H1 (cell line): Measurements from ENCODE around the gene SLC9A5. TPM values are rescaled to one million over a fixed set of nuclear protein-coding genes. Genes with fewer than 3 reads are reported as not detected.

Experiments
- CTCF ChIA-PET: fragments of 300-600 bp; sonication (Branson Sonifier 250); formaldehyde crosslinking; loops from one replicate; lab custom pipeline; 2021; ENCODE audit not compliant: partially characterized antibody; lab: Charles Lee
- POLR2A ChIA-PET: fragments of 300-600 bp; sonication (Branson Sonifier 250); formaldehyde crosslinking; loops from one replicate; lab custom pipeline; 2021; ENCODE audit warnings: inconsistent platforms; ENCODE audit not compliant: partially characterized antibody; lab: Charles Lee
- DNase-seq, 2 experiments: peaks; one replicate each; pipeline versions ENCODE4 v3.0.0 to v3.0.0-alpha.2; 2010 to 2022; ENCODE audit warnings: low spot score in 2 of 2, low read depth in 1 of 2, mixed read lengths in 1 of 2
- FAIRE-seq: peaks from 2 replicates; lab custom pipeline; 2011; peaks lifted over from hg19 to GRCh38; lab: Jason Lieb, UNC
- H2AFZ ChIP-seq: 2 replicates; pipeline ENCODE4 v1.8.1; 2012; ENCODE audit warnings: low read length, inconsistent platforms
- H2AK5ac ChIP-seq: 2 replicates; pipeline ENCODE4 v1.6.1; 2013; ENCODE audit warnings: low read depth, low read length
- H2BK120ac ChIP-seq: replicated peaks from 2 replicates; pipeline ENCODE3; 2013; ENCODE audit warnings: low read depth, low read length, inconsistent platforms
- H2BK12ac ChIP-seq: 2 replicates; pipeline ENCODE4 v1.6.1; 2013; ENCODE audit warnings: low read depth, low read length
- H2BK15ac ChIP-seq: 2 replicates; pipeline ENCODE4 v1.6.1; 2013; ENCODE audit warnings: low read length
- H2BK20ac ChIP-seq: 2 replicates; pipeline ENCODE4 v1.6.1; 2013; ENCODE audit warnings: low read length
- H2BK5ac ChIP-seq: 2 replicates; pipeline ENCODE4 v1.6.1; 2013; ENCODE audit warnings: low read depth, low read length
- H3K14ac ChIP-seq: 2 replicates; pipeline ENCODE4 v1.6.1; 2013; ENCODE audit warnings: inconsistent platforms; ENCODE audit not compliant: insufficient read length
- H3K18ac ChIP-seq: 2 replicates; pipeline ENCODE4 v1.6.1; 2013; ENCODE audit warnings: low read length; ENCODE audit errors: extremely low read depth
- H3K23ac ChIP-seq: 2 replicates; pipeline ENCODE4 v1.6.1; 2013; ENCODE audit warnings: inconsistent platforms; ENCODE audit not compliant: insufficient read length
- H3K23me2 ChIP-seq: 2 replicates; pipeline ENCODE4 v1.6.1; 2013; ENCODE audit warnings: low read depth, low read length
- H3K27ac ChIP-seq: 2 replicates; pipeline ENCODE4 v1.6.1; 2011; ENCODE audit warnings: low read depth, low read length, inconsistent platforms
- H3K27me3 ChIP-seq, 4 experiments: replicated peaks in 1 of 4; 1 replicate in 1 of 4; 2 replicates in 3 of 4; pipeline versions ENCODE4 v1.6.1 to v1.8.1; 2011 to 2013; ENCODE audit warnings: low read length in 3 of 4, mild to moderate bottlenecking in 3 of 4, inconsistent platforms in 2 of 4, mixed read lengths in 2 of 4, moderate library complexity in 1 of 4; ENCODE audit not compliant: control insufficient read depth in 3 of 4, insufficient read depth in 3 of 4; ENCODE audit errors: extremely low read depth in 1 of 4
- H3K36me3 ChIP-seq, 4 experiments: 2 replicates each; pipeline versions ENCODE4 v1.6.1 to v1.8.1; 2011 to 2013; ENCODE audit warnings: mild to moderate bottlenecking in 4 of 4, low read length in 3 of 4, moderate library complexity in 2 of 4, control low read depth in 1 of 4, inconsistent platforms in 1 of 4; ENCODE audit not compliant: insufficient read depth in 4 of 4, control insufficient read depth in 2 of 4
- H3K4ac ChIP-seq: replicated peaks from 2 replicates; pipeline ENCODE3; 2013; ENCODE audit warnings: low read length, low read depth, mixed read lengths, inconsistent platforms; ENCODE audit not compliant: insufficient read length
- H3K4me1 ChIP-seq, 4 experiments: replicated peaks in 1 of 4; 1 replicate in 1 of 4; 2 replicates in 3 of 4; pipeline versions ENCODE4 v1.6.1 to v1.8.1; 2011 to 2013; ENCODE audit warnings: low read length in 3 of 4, inconsistent platforms in 2 of 4, mixed read lengths in 1 of 4; ENCODE audit not compliant: insufficient read depth in 4 of 4, control insufficient read depth in 3 of 4
- H3K4me2 ChIP-seq, 2 experiments: 2 replicates each; pipeline versions ENCODE4 v1.6.1 to v1.8.1; 2011 to 2013; ENCODE audit warnings: low read depth in 2 of 2, low read length in 2 of 2, control low read depth in 1 of 2, inconsistent platforms in 1 of 2, mild to moderate bottlenecking in 1 of 2; ENCODE audit not compliant: insufficient read depth in 1 of 2
- H3K4me3 ChIP-seq, 4 experiments: fragments of 200-600, 300-600 bp in 1 of 4; sonication (generic), shearing (Covaris generic), sonication (Bioruptor Twin) in 1 of 4; 2 replicates each; pipeline versions ENCODE4 v1.5.1 to v1.8.1; 2011 to 2016; ENCODE audit warnings: low read length in 4 of 4, low read depth in 3 of 4, control low read depth in 2 of 4, inconsistent platforms in 2 of 4, mild to moderate bottlenecking in 2 of 4, mixed read lengths in 1 of 4, moderate library complexity in 1 of 4; ENCODE audit not compliant: insufficient read depth in 2 of 4; ENCODE audit errors: extremely low read depth in 1 of 4
- H3K56ac ChIP-seq: replicated peaks from 2 replicates; pipeline ENCODE3; 2013; ENCODE audit warnings: low read depth, mild to moderate bottlenecking, mixed read lengths, low read length, inconsistent platforms; ENCODE audit not compliant: insufficient read length
- H3K79me1 ChIP-seq: 2 replicates; pipeline ENCODE4 v1.6.1; 2013; ENCODE audit warnings: low read depth, low read length, control low read depth
- H3K79me2 ChIP-seq, 2 experiments: 2 replicates each; pipeline versions ENCODE4 v1.6.1 to v1.8.1; 2012 to 2013; ENCODE audit warnings: low read length in 2 of 2, mild to moderate bottlenecking in 2 of 2, inconsistent platforms in 1 of 2; ENCODE audit not compliant: insufficient read depth in 2 of 2, control insufficient read depth in 1 of 2
- H3K9ac ChIP-seq, 4 experiments: replicated peaks in 1 of 4; 1 replicate in 1 of 4; 2 replicates in 3 of 4; pipeline versions ENCODE4 v1.6.1 to v1.8.1; 2011 to 2013; ENCODE audit warnings: low read depth in 3 of 4, low read length in 3 of 4, control low read depth in 2 of 4, mild to moderate bottlenecking in 2 of 4, moderate library complexity in 2 of 4, inconsistent platforms in 1 of 4; ENCODE audit errors: extremely low read depth in 1 of 4
- H3K9me3 ChIP-seq, 2 experiments: 2 replicates each; pipeline versions ENCODE4 v1.6.1 to v1.8.1; 2012 to 2013; ENCODE audit warnings: mild to moderate bottlenecking in 2 of 2, moderate library complexity in 2 of 2, control low read depth in 1 of 2, inconsistent platforms in 1 of 2, low read depth in 1 of 2, low read length in 1 of 2, mixed read lengths in 1 of 2; ENCODE audit not compliant: insufficient read depth in 2 of 2
- H4K20me1 ChIP-seq, 2 experiments: replicated peaks in 1 of 2; 2 replicates each; pipeline versions ENCODE3 to v1.8.1; 2011 to 2013; ENCODE audit warnings: inconsistent platforms in 2 of 2, low read length in 2 of 2, mild to moderate bottlenecking in 1 of 2; ENCODE audit not compliant: insufficient read depth in 2 of 2, control insufficient read depth in 1 of 2
- H4K5ac ChIP-seq: 2 replicates; pipeline ENCODE4 v1.6.1; 2013; ENCODE audit warnings: low read length, low read depth, mixed read lengths, inconsistent platforms; ENCODE audit not compliant: insufficient read length
- H4K8ac ChIP-seq: 2 replicates; pipeline ENCODE4 v1.8.0; 2013; ENCODE audit warnings: mild to moderate bottlenecking, moderate library complexity, low read length, inconsistent platforms; ENCODE audit not compliant: insufficient read depth; ENCODE audit errors: extremely low read depth
- H4K91ac ChIP-seq: replicated peaks from 2 replicates; pipeline ENCODE3; 2013; ENCODE audit warnings: low read length, mixed read lengths, inconsistent platforms; ENCODE audit not compliant: insufficient read length
- CBX8 ChIP-seq: fragments of 300-800, 300-1000 bp; sonication (generic); IDR thresholded peaks from 2 replicates; pipeline ENCODE4 v1.7.1; 2016; ENCODE audit warnings: low read depth, low read length, borderline replicate concordance
- EGR1 ChIP-seq: IDR thresholded peaks from 2 replicates; pipeline ENCODE4 v1.6.1; 2011; ENCODE audit warnings: low read depth, low read length, borderline replicate concordance
- KDM1A ChIP-seq: fragments of 200-600, 300-600 bp; sonication (generic); IDR thresholded peaks from 2 replicates; pipeline ENCODE4 v1.7.1; 2016; ENCODE audit warnings: mild to moderate bottlenecking, low read length, borderline replicate concordance
- RBBP5 ChIP-seq: IDR thresholded peaks from 2 replicates; pipeline ENCODE4 v1.7.1; 2012; ENCODE audit warnings: low read depth, mild to moderate bottlenecking, inconsistent platforms, low read length, moderate library complexity, borderline replicate concordance
- RFX5 ChIP-seq: IDR thresholded peaks from 2 replicates; pipeline ENCODE4 v1.6.1; 2011; ENCODE audit warnings: low read depth, low read length, improper control_type of control experiment, borderline replicate concordance
- SIN3A ChIP-seq, 2 experiments: IDR thresholded peaks in 1 of 2; conservative IDR thresholded peaks in 1 of 2; 2 replicates each; pipeline ENCODE4 v1.6.1; 2011 to 2012; ENCODE audit warnings: low read length in 2 of 2, improper control_type of control experiment in 1 of 2, low read depth in 1 of 2, mild to moderate bottlenecking in 1 of 2
- SP2 ChIP-seq: IDR thresholded peaks from 2 replicates; pipeline ENCODE4 v1.6.1; 2012; ENCODE audit warnings: mild to moderate bottlenecking, low read length, inconsistent platforms
- SP4 ChIP-seq: IDR thresholded peaks from 2 replicates; pipeline ENCODE4 v1.6.1; 2012; ENCODE audit warnings: low read length, inconsistent platforms
- SRF ChIP-seq: IDR thresholded peaks from 2 replicates; pipeline ENCODE4 v1.6.1; 2011; ENCODE audit warnings: mild to moderate bottlenecking, low read depth, low read length, moderate library complexity
- TBP ChIP-seq: IDR thresholded peaks from 2 replicates; pipeline ENCODE4 v1.6.1; 2011; ENCODE audit warnings: low read depth, low read length, improper control_type of control experiment
- TEAD4 ChIP-seq: IDR thresholded peaks from 2 replicates; pipeline ENCODE4 v1.6.1; 2012; ENCODE audit warnings: low read depth, low read length, inconsistent platforms, mixed read lengths
- ZNF274 ChIP-seq: IDR thresholded peaks from 2 replicates; pipeline ENCODE4 v1.7.0; 2012; ENCODE audit warnings: low read length, borderline replicate concordance; ENCODE audit errors: extremely low read depth
- whole genome bisulfite sequencing, 2 experiments: shearing (Covaris generic) in 1 of 2; methylation state at CpG; one replicate each; pipeline versions ENCODE4 v1.1.6 to v1.1.7; 2013 to 2015; ENCODE audit warnings: low lambda C conversion rate in 2 of 2, mixed read lengths in 2 of 2, inconsistent platforms in 1 of 2, low coverage in 1 of 2, missing lambda C conversion rate in 1 of 2; ENCODE audit not compliant: insufficient replicate concordance in 2 of 2, insufficient coverage in 1 of 2, insufficient read length in 1 of 2; ENCODE audit errors: extremely low coverage in 1 of 2, missing lambda C conversion rate in 1 of 2; 5-methylcytosine and 5-hydroxymethylcytosine counted together
- polyA plus RNA-seq, 7 experiments: library from polyadenylated mRNA; depleted of rRNA in 3 of 7; stranded (reverse) in 5 of 7; unstranded in 2 of 7; fragments of >200 nt in 5 of 7; fragments of 200-250 nt in 2 of 7; gene quantifications; 1 replicate in 5 of 7; 2 replicates in 1 of 7; 4 replicates in 1 of 7; pipeline versions ENCODE4 v1.2.1 to v1.2.3, GENCODE V29; 2011 to 2013; ENCODE audit warnings: missing spikeins in 2 of 7, mixed read lengths in 2 of 7
- total RNA-seq: library from RNA; stranded (reverse); fragmentation: NEBNext Ultra II Directional; extraction: Animal tissue kit (Norgen Biotek cat#: 25700); gene quantifications from 2 replicates; pipeline ENCODE4 v1.2.1, GENCODE V29; 2021

Gene SLC9A5
- total and polyA plus RNA-seq, 2 of the 8 experiments (the other 6 are each of a cell fraction or from before 2014, with no cell fraction given) = 7.9 to 8.6 TPM

DNA sequence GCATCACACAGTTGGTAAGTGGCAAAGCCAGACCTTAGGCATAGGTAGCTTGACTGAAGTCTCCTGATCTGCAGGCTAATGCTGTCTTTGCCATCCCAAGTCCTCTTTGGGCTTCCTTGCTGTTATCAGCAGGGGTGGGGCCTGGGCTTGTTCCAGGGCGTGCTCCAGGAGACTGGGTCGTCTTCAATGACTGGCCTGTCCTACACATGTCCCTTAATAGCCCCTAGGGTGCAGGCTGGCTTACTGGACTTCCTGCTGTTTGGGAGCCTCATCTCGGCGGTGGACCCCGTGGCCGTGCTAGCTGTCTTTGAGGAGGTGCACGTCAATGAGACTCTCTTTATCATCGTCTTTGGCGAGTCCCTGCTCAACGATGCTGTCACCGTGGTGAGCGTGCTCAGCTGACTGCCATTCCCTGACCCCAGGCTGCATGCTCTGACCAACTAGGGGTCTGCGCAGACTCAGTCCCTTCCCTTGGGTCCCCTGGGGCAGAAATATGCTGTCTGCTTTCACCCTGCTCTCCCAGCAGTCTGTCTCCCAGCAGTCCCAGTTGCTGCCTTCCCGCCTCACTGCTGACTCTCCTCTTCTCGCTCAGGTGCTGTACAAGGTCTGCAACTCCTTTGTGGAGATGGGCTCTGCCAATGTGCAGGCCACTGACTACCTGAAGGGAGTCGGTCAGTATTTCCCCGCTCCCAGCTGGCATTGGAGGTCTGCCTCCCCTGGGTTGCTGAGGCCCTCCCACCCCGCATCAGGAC is 6.2 kb downstream of the SLC9A5 start:
- no peak for DNase-seq
- Histone ChIP-seq H3K36me3 (peaks cover 0 to 2% (median 0%) of the 10 kb centered on the region in 4 experiments; a peak in 2 of 8 replicates), H4K5ac (no peak overlapping the region), H3K27me3 (peaks cover 0 to 6% (median 1%) of the 10 kb centered on the region in 4 experiments; a peak in 4 of 7 replicates), H4K8ac (no peak overlapping the region)
- no peak for TF ChIP-seq EGR1
- no peak for TF ChIP-seq RBBP5
- TF ChIP-seq KDM1A = no peak
- no peak for TF ChIP-seq TBP
- TF ChIP-seq SIN3A (conservative IDR thresholded peaks at IDR 0.05 in 1 of 2, IDR thresholded peaks at IDR 0.05 in 1 of 2; ENCODE audit: low read depth in 1 of 2, low read length in 2 of 2) = no peak
- TF ChIP-seq SP4 = no peak
- no peak for TF ChIP-seq RFX5
- TF ChIP-seq SP2 = no peak
- no peak for TF ChIP-seq CBX8
- no peak for TF ChIP-seq TEAD4
- no peak for TF ChIP-seq ZNF274
- TF ChIP-seq SRF = no peak
- TF ChIP-seq, all 59 proteins: peak for 0
- ChIA-PET POLR2A (no interaction called here), CTCF (interaction anchor here (2.6 kb wide), 1 partner anchor 30 kb away, joined by 12 read pairs; no protein-coding TSS in a partner anchor)
- no peak overlapping the region for H3K4ac ChIP-seq
- H3K23ac ChIP-seq = no peak overlapping the region
- H3K56ac ChIP-seq = no peak overlapping the region
- no peak overlapping the region for H3K4me2 ChIP-seq
- H3K18ac ChIP-seq = no peak overlapping the region
- H2BK5ac ChIP-seq = no peak overlapping the region; the same call in 1 of the 2 replicates
- H3K9me3 ChIP-seq = no peaks in the 10 kb centered on the region
- no peak overlapping the region for H2BK120ac ChIP-seq
- H2AK5ac ChIP-seq = no peak overlapping the region
- no peak overlapping the region for H2BK15ac ChIP-seq
- H3K27ac ChIP-seq = no peak overlapping the region
- no peak overlapping the region for H4K91ac ChIP-seq
- no peak overlapping the region for H3K14ac ChIP-seq
- H3K79me1 ChIP-seq = no peaks in the 10 kb centered on the region; the same call in 1 of the 2 replicates
- no peak overlapping the region for H3K4me3 ChIP-seq
- H3K79me2 ChIP-seq = no peaks in the 10 kb centered on the region
- WGBS, 2 experiments = 92% methylated on average over 18 of the region's 18 CpGs; no CpG with 5 or more reads in 1 of the 2 experiments
- H2BK20ac ChIP-seq = no peak overlapping the region
- H3K9ac ChIP-seq = no peak overlapping the region
- no peak for FAIRE-seq
- H3K4me1 ChIP-seq = no peaks in the 10 kb centered on the region; a peak in 1 of 7 replicates
- H3K23me2 ChIP-seq = no peaks in the 10 kb centered on the region
- peaks cover 3 to 9% of the 10 kb centered on the region in 2 experiments for H4K20me1 ChIP-seq
- no peak overlapping the region for H2BK12ac ChIP-seq
- H2AFZ ChIP-seq = no peak overlapping the region
